WTC11 (cell line): Measurements from ENCODE around the gene CRNKL1.

Source experiments
- ATF2 ChIP-seq: sonication (generic); formaldehyde crosslinking; IDR thresholded peaks from 2 replicates; pipeline ENCODE4 v1.8.1; 2022; ENCODE audit warnings: low read depth, missing genetic modification reagents, borderline replicate concordance
- ATF3 ChIP-seq: sonication (generic); formaldehyde crosslinking; conservative IDR thresholded peaks from 2 replicates; pipeline ENCODE4 v1.8.1; 2022; ENCODE audit warnings: mild to moderate bottlenecking, missing genetic modification reagents
- CREB1 ChIP-seq: sonication (generic); formaldehyde crosslinking; IDR thresholded peaks from 2 replicates; pipeline ENCODE4 v1.8.0; 2023; ENCODE audit warnings: mild to moderate bottlenecking, missing genetic modification reagents
- CTCF ChIP-seq: fragments of 200-600 bp; IDR thresholded peaks from 2 replicates; pipeline ENCODE4 v1.8.0; 2022; ENCODE audit warnings: antibody characterized with exemption
- FOXK1 ChIP-seq: sonication (generic); formaldehyde crosslinking; IDR thresholded peaks from 2 replicates; pipeline ENCODE4 v1.8.0; 2022; ENCODE audit warnings: mild to moderate bottlenecking, moderate library complexity, missing genetic modification reagents
- MXD4 ChIP-seq: fragments of 250-450 bp; sonication (Bioruptor Pico); IDR thresholded peaks from 2 replicates; pipeline ENCODE4 v1.8.0; 2021; ENCODE audit warnings: mild to moderate bottlenecking, moderate library complexity, borderline replicate concordance
- NR3C1 ChIP-seq: sonication (generic); formaldehyde crosslinking; conservative IDR thresholded peaks from 2 replicates; pipeline ENCODE4 v1.8.1; 2023; ENCODE audit warnings: low read depth, mild to moderate bottlenecking, missing genetic modification reagents
- PRDM15 ChIP-seq: sonication (generic); formaldehyde crosslinking; IDR thresholded peaks from 2 replicates; pipeline ENCODE4 v1.8.0; 2022; ENCODE audit warnings: missing genetic modification reagents
- TCF7 ChIP-seq: sonication (generic); formaldehyde crosslinking; IDR thresholded peaks from 2 replicates; pipeline ENCODE4 v1.8.0; 2022; ENCODE audit warnings: mild to moderate bottlenecking, low read depth, missing genetic modification reagents, moderate library complexity
- TEAD4 ChIP-seq: sonication (generic); formaldehyde crosslinking; IDR thresholded peaks from 2 replicates; pipeline ENCODE4 v1.8.0; 2022; ENCODE audit warnings: mild to moderate bottlenecking, missing genetic modification reagents
- TP53 ChIP-seq: sonication (generic); formaldehyde crosslinking; IDR thresholded peaks from 2 replicates; pipeline ENCODE4 v1.8.1; 2023; ENCODE audit warnings: mild to moderate bottlenecking, missing genetic modification reagents
- ZNF219 ChIP-seq: sonication (generic); formaldehyde crosslinking; IDR thresholded peaks from 2 replicates; pipeline ENCODE4 v1.8.0; 2023; ENCODE audit warnings: missing genetic modification reagents, mild to moderate bottlenecking, borderline replicate concordance
- ZNF232 ChIP-seq: sonication (generic); formaldehyde crosslinking; IDR thresholded peaks from 2 replicates; pipeline ENCODE4 v1.8.0; 2022; ENCODE audit warnings: mild to moderate bottlenecking, missing genetic modification reagents
- ZNF416 ChIP-seq: fragments of 250-450 bp; sonication (Bioruptor Pico); IDR thresholded peaks from 2 replicates; pipeline ENCODE4 v1.9.0; 2021; ENCODE audit warnings: mild to moderate bottlenecking, inconsistent platforms

GRCh38 chr20:20022498-20022897 lies 29.8 kb downstream of the CRNKL1 start:
- TF ChIP-seq CTCF: no peak
- TF ChIP-seq ATF3 (CRISPR knock-in tag): no peak
- no peak for TF ChIP-seq TEAD4 (CRISPR knock-in tag)
- TF ChIP-seq ZNF219 (CRISPR knock-in tag): no peak
- TF ChIP-seq FOXK1 (CRISPR knock-in tag): no peak
- TF ChIP-seq CREB1 (CRISPR knock-in tag): no peak
- TF ChIP-seq TP53 (CRISPR knock-in tag): no peak
- no peak for TF ChIP-seq NR3C1 (CRISPR knock-in tag)
- no peak for TF ChIP-seq ZNF416 (CRISPR knock-in tag)
- no peak for TF ChIP-seq ZNF232 (CRISPR knock-in tag)
- no peak for TF ChIP-seq PRDM15 (CRISPR knock-in tag)
- no peak for TF ChIP-seq MXD4 (CRISPR knock-in tag)
- no peak for TF ChIP-seq ATF2 (CRISPR knock-in tag)
- no peak for TF ChIP-seq TCF7 (CRISPR knock-in tag)
